Measurements from ENCODE around the gene PCDHGA4.
A peak's percentile ranks its signal among the peaks of the same experiment; 100 is the strongest.
"Not testable (repeated sequence)": the region's sequence is repeated elsewhere in the genome, so short reads cannot be mapped to it uniquely, and the experiment has no call there.

Gene PCDHGA4

GRCh38 chr5:141366016-141366896, 11.4 kb downstream of the PCDHGA4 start:
- TF ChIP-seq CTCF (IDR thresholded peaks at IDR 0.05; ENCODE audit: insufficient read depth, missing control alignments) = no peak
- FAIRE-seq (no peak), DNase-seq (ENCODE audit: insufficient read length, low spot score) (no peak)

GRCh38 chr5:141369994-141370848, 15.4 kb downstream of the PCDHGA4 start, which contains the start of gene PCDHGB3:
Gene PCDHGB3, plus strand, starts transcription at chr5:141370242. Its CDS starts 153 bp downstream, at chr5:141370395.
- DNase-seq (ENCODE audit: insufficient read length, low spot score) (no peak), FAIRE-seq (no peak)
- TF ChIP-seq CTCF (IDR thresholded peaks at IDR 0.05; ENCODE audit: insufficient read depth, missing control alignments) = no peak

DNA sequence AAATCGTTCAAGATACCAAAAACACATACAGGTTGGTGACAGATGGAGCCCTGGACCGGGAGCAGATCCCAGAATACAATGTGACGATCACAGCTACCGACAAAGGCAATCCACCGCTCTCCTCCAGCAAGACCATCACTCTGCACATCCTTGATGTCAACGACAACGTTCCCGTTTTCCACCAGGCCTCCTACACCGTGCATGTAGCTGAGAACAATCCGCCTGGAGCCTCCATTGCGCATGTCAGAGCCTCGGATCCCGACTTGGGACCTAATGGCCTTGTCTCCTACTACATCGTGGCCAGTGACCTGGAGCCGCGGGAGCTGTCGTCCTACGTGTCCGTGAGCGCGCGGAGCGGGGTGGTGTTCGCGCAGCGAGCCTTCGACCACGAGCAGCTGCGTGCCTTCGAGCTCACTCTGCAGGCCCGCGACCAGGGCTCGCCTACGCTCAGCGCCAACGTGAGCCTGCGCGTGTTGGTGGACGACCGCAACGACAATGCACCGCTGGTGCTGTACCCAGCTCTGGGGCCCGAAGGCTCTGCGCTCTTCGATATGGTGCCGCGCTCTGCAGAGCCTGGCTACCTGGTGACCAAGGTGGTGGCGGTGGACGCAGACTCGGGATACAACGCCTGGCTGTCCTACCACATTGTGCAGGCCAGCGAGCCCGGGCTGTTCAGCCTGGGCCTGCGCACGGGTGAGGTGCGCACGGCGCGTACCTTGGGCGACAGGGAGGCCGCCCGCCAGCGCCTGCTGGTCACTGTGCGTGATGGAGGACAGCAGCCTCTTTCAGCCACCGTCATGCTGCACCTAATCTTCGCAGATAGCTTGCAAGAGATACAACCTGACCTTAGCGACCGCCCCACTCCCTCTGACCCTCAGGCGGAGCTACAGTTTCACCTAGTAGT, 17.0 kb downstream of the PCDHGA4 start:
- no peak for TF ChIP-seq CTCF (IDR thresholded peaks at IDR 0.05; ENCODE audit: insufficient read depth, missing control alignments)
- DNase-seq (ENCODE audit: insufficient read length, low spot score) (no peak), FAIRE-seq (no peak)

GRCh38 chr5:141373673-141374317, 19.0 kb downstream of the PCDHGA4 start, which contains the start of gene PCDHGA6:
Gene PCDHGA6, plus strand, starts transcription at chr5:141373891. Its CDS starts 193 bp downstream, at chr5:141374084.
- FAIRE-seq = no peak
- no peak for DNase-seq (ENCODE audit: insufficient read length, low spot score)
- peak; percentile 11 for TF ChIP-seq CTCF (IDR thresholded peaks at IDR 0.05; ENCODE audit: insufficient read depth, missing control alignments)

DNA sequence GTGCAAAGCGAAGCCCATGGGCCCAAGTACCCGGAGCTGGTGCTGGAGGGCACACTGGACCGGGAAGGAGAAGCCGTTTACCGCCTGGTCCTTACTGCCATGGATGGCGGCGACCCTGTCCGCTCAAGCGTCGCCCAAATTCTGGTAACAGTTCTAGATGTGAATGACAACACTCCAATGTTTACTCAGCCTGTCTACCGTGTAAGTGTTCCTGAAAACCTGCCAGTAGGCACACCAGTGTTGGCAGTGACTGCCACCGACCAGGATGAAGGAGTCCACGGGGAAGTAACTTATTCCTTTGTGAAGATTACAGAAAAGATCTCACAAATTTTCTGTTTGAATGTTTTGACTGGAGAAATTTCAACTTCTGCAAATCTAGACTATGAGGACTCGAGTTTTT, 19.8 kb downstream of the PCDHGA4 start:
- DNase-seq (ENCODE audit: insufficient read length, low spot score) = no peak
- no peak for FAIRE-seq
- no peak for TF ChIP-seq CTCF (IDR thresholded peaks at IDR 0.05; ENCODE audit: insufficient read depth, missing control alignments)

DNA sequence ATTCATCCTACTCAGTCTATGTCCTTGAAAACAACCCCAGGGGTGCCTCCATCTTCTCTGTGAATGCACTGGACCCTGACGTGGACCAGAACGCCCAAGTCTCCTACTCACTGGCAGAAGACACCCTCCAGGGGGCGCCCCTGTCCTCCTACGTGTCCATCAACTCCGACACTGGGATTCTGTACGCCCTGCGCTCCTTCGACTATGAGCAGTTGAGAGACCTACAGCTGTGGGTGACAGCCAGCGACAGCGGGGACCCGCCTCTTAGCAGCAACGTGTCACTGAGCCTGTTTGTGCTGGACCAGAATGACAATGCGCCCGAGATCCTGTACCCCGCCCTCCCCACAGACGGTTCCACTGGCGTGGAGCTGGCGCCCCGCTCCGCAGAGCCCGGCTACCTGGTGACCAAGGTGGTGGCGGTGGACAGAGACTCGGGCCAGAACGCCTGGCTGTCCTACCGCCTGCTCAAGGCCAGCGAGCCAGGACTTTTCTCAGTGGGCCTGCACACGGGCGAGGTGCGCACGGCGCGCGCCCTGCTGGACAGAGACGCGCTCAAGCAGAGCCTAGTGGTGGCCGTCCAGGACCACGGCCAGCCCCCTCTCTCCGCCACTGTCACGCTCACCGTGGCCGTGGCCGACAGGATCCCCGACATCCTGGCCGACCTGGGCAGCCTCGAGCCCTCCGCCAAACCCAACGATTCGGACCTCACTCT, 20.8 kb downstream of the PCDHGA4 start:
- FAIRE-seq = not testable (repeated sequence)

More for the DNA sequence above, 20.8 kb downstream of the PCDHGA4 start:
- not testable (repeated sequence) for DNase-seq (ENCODE audit: insufficient read length, low spot score)
